H1 (cell line): ENCODE data around the gene RPL28.

Experiments
- RFX5 ChIP-seq: IDR thresholded peaks from 2 replicates; pipeline ENCODE4 v1.6.1; 2011; ENCODE audit warnings: low read depth, low read length, improper control_type of control experiment, borderline replicate concordance
- TF ChIP-seq, protein P1 (sequence below), 3 experiments: IDR thresholded peaks; 1 replicate in 2 of 3; 2 replicates in 1 of 3; pipeline versions ENCODE4 v1.5.1 to v1.6.1; 2011; ENCODE audit warnings: low read length in 3 of 3, mild to moderate bottlenecking in 3 of 3, inconsistent platforms in 2 of 3, low read depth in 1 of 3, moderate library complexity in 1 of 3; ENCODE audit not compliant: insufficient read depth in 1 of 3; ENCODE audit errors: control extremely low read depth in 1 of 3

DNA sequence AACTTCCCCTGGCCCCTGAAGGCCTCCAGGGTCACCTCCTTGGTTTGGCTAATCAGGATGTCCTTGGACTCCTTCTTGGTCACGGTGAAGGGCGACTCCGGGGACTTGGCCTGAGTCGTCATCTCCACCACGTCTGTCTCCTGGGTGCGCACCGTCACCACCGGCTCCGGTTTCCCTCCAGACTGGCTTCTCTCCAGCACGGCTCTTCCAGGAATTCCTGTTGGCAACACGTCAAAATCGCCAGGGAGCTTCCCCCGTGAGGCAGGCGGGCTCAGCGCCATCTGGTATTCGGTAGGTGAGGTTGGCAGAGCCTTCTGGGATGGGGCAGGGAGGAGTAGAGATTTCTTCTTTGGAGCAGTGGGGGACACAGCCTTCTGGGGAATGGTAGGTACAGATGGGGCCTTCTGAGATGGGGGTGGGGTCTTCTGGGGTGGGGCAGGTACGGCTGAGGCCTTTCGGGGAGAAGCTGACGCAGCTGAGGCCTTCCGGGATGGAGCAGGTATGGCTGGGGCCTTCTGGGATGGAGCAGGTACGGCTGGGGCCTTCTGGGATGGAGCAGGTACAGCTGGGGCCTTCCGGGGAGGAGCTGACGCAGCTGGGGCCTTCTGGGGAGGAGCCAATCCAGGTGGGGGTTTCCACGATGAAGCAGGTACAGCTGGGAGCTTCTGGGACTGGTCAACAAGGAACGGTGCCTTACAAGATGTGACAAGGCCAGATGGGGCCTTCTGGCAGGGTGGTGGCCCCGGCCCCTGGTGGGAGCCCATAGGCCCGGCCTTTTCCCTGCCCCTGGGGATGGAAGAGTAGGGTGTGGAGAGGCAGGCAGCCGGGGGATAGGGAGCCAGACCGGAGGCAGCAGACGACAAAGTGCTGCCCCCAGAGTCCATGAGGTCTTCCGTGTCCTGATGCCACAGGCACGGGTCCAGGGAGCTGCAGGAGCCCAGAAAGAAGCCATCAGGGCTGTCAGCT is 26.5 kb upstream of the RPL28 start:
- TF ChIP-seq, protein P1, sequence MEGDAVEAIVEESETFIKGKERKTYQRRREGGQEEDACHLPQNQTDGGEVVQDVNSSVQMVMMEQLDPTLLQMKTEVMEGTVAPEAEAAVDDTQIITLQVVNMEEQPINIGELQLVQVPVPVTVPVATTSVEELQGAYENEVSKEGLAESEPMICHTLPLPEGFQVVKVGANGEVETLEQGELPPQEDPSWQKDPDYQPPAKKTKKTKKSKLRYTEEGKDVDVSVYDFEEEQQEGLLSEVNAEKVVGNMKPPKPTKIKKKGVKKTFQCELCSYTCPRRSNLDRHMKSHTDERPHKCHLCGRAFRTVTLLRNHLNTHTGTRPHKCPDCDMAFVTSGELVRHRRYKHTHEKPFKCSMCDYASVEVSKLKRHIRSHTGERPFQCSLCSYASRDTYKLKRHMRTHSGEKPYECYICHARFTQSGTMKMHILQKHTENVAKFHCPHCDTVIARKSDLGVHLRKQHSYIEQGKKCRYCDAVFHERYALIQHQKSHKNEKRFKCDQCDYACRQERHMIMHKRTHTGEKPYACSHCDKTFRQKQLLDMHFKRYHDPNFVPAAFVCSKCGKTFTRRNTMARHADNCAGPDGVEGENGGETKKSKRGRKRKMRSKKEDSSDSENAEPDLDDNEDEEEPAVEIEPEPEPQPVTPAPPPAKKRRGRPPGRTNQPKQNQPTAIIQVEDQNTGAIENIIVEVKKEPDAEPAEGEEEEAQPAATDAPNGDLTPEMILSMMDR (IDR thresholded peaks at IDR 0.05; ENCODE audit: control extremely low read depth in 1 of 3, insufficient read depth in 1 of 3, low read depth in 1 of 3, low read length in 3 of 3) = no peak
- TF ChIP-seq RFX5 = no peak
